ENCODE data around the gene CDC42SE2. TPM values are rescaled to one million over a fixed set of nuclear protein-coding genes. Genes with fewer than 3 reads are reported as not detected.
"Not testable (repeated sequence)": the region's sequence is repeated elsewhere in the genome, so short reads cannot be mapped to it uniquely, and the experiment has no call there.

CDC42SE2 gene
- polyA plus RNA-seq, 3 donors = 34.4 to 135 (median 92.6) TPM

GRCh38 chr5:131277447-131277846, 13.6 kb downstream of the CDC42SE2 start:
- no peaks in the 10 kb centered on the region for H3K27me3 ChIP-seq (ENCODE audit: control insufficient read depth in 2 of 2, insufficient read depth in 2 of 2, low read length in 2 of 2)
- H3K9ac ChIP-seq (ENCODE audit: insufficient read depth, low read length, poor library complexity, severe bottlenecking) = no peak overlapping the region
- H3K27ac Mint-ChIP-seq = peak overlapping the region in 6 of 7 donors; percentile 11 to 87 (median 62)
- no peaks in the 10 kb centered on the region for H3K9me3 ChIP-seq (replicated peaks in 1 of 2; ENCODE audit: control insufficient read depth in 1 of 2, insufficient read depth in 1 of 2, low read length in 2 of 2)
- H3K4me2 ChIP-seq (replicated peaks; ENCODE audit: extremely low read depth, low read length, poor library complexity, severe bottlenecking) = no peak overlapping the region
- peaks cover 0 to 4% (median 0%) of the 10 kb centered on the region in 3 donors for H3K27me3 Mint-ChIP-seq (ENCODE audit: low read depth in 3 of 3)
- H3K79me2 ChIP-seq (ENCODE audit: insufficient read depth, low read length) = peaks cover 99% of the 10 kb centered on the region
- H3K4me1 ChIP-seq (ENCODE audit: control insufficient read depth in 1 of 2, insufficient read depth in 2 of 2, low read length in 2 of 2) = peaks cover 28 to 49% of the 10 kb centered on the region in 2 donors
- no peak for DNase-seq
- peaks cover 0 to 3% (median 0%) of the 10 kb centered on the region in 7 donors for H3K9me3 Mint-ChIP-seq
- peaks cover under 1 to 8% of the 10 kb centered on the region in 2 donors for H3K36me3 Mint-ChIP-seq
- no peak overlapping the region for H3K4me3 ChIP-seq (replicated peaks in 1 of 3; ENCODE audit: low read depth in 2 of 3, low read length in 3 of 3)
- TF ChIP-seq CTCF (IDR thresholded peaks at IDR 0.05) = no peak
- peaks cover 59% of the 10 kb centered on the region for H3K4me1 Mint-ChIP-seq
- H4K20me1 ChIP-seq (ENCODE audit: insufficient read depth, low read length) = peaks cover 97% of the 10 kb centered on the region
- H3K27ac ChIP-seq (ENCODE audit: low read depth in 1 of 2, low read length in 2 of 2) = peak overlapping the region in 1 of 2 donors; percentile 57
- H3K36me3 ChIP-seq (replicated peaks in 1 of 2; ENCODE audit: control insufficient read depth in 1 of 2, insufficient read depth in 2 of 2, low read length in 2 of 2) = no peaks in the 10 kb centered on the region
- no peak overlapping the region for H3K4me3 Mint-ChIP-seq
- intact Hi-C loops (cut with micrococcal nuclease) = loop anchor here (5.0 to 10.0 kb wide), 3 partner anchors 53 to 107 kb away; no protein-coding TSS in a partner anchor
- no peak overlapping the region for H2AFZ ChIP-seq (ENCODE audit: insufficient read depth, low read depth, low read length, poor library complexity, severe bottlenecking)

- intact Hi-C loops (cut with micrococcal nuclease) = loop anchor here (5.0 to 10.0 kb wide), 3 partner anchors 53 to 107 kb away; no protein-coding TSS in a partner anchor
- Histone ChIP-seq H4K20me1 (ENCODE audit: insufficient read depth, low read length) (peaks cover 96% of the 10 kb centered on the region), H3K27ac (ENCODE audit: low read depth in 1 of 2, low read length in 2 of 2) (peak overlapping the region; percentile 4 to 57), H3K79me2 (ENCODE audit: insufficient read depth, low read length) (peaks cover 99% of the 10 kb centered on the region), H3K9me3 (replicated peaks in 1 of 2; ENCODE audit: control insufficient read depth in 1 of 2, insufficient read depth in 1 of 2, low read length in 2 of 2) (no peaks in the 10 kb centered on the region), H3K4me2 (replicated peaks; ENCODE audit: extremely low read depth, low read length, poor library complexity, severe bottlenecking) (no peak overlapping the region), H3K27me3 (ENCODE audit: control insufficient read depth in 2 of 2, insufficient read depth in 2 of 2, low read length in 2 of 2) (no peaks in the 10 kb centered on the region), H2AFZ (ENCODE audit: insufficient read depth, low read depth, low read length, poor library complexity, severe bottlenecking) (no peak overlapping the region), H3K4me3 (replicated peaks in 1 of 3; ENCODE audit: low read depth in 2 of 3, low read length in 3 of 3) (no peak overlapping the region), H3K4me1 (ENCODE audit: control insufficient read depth in 1 of 2, insufficient read depth in 2 of 2, low read length in 2 of 2) (peaks cover 22 to 46% of the 10 kb centered on the region in 2 donors), H3K36me3 (replicated peaks in 1 of 2; ENCODE audit: control insufficient read depth in 1 of 2, insufficient read depth in 2 of 2, low read length in 2 of 2) (no peaks in the 10 kb centered on the region), H3K9ac (ENCODE audit: insufficient read depth, low read length, poor library complexity, severe bottlenecking) (no peak overlapping the region)
- peaks cover 0 to 3% (median 0%) of the 10 kb centered on the region in 7 donors for H3K9me3 Mint-ChIP-seq
- H3K4me3 Mint-ChIP-seq = no peak overlapping the region
- H3K27me3 Mint-ChIP-seq (ENCODE audit: low read depth in 3 of 3) = peaks cover 0 to 4% (median 0%) of the 10 kb centered on the region in 3 donors
- peak overlapping the region; percentile 57 to 87 (median 69) for H3K27ac Mint-ChIP-seq
- peaks cover under 1 to 8% of the 10 kb centered on the region in 2 donors for H3K36me3 Mint-ChIP-seq
- no peak for TF ChIP-seq CTCF (IDR thresholded peaks at IDR 0.05)
- WGBS (ENCODE audit: insufficient coverage) = no CpG with 5 or more reads among the region's 5 CpGs
- DNase-seq = no peak
- H3K4me1 Mint-ChIP-seq = peaks cover 56% of the 10 kb centered on the region
Observed at GRCh38 chr5:131277875-131278740, 14.3 kb downstream of the CDC42SE2 start.

- Histone ChIP-seq H3K79me2 (ENCODE audit: insufficient read depth, low read length) (peaks cover 99% of the 10 kb centered on the region), H3K27ac (ENCODE audit: low read depth in 1 of 2, low read length in 2 of 2) (peak overlapping the region in 1 of 2 donors; percentile 25), H4K20me1 (ENCODE audit: insufficient read depth, low read length) (peaks cover 98% of the 10 kb centered on the region), H3K4me1 (ENCODE audit: control insufficient read depth in 1 of 2, insufficient read depth in 2 of 2, low read length in 2 of 2) (peaks cover 22 to 46% of the 10 kb centered on the region in 2 donors)
- H2AFZ ChIP-seq (ENCODE audit: insufficient read depth, low read depth, low read length, poor library complexity, severe bottlenecking); H3K36me3 ChIP-seq (replicated peaks in 1 of 2; ENCODE audit: control insufficient read depth in 1 of 2, insufficient read depth in 2 of 2, low read length in 2 of 2); DNase-seq; H3K9me3 Mint-ChIP-seq; H3K4me3 ChIP-seq (replicated peaks in 1 of 3; ENCODE audit: low read depth in 2 of 3, low read length in 3 of 3); H3K27me3 Mint-ChIP-seq (ENCODE audit: low read depth in 3 of 3); H3K9ac ChIP-seq (ENCODE audit: insufficient read depth, low read length, poor library complexity, severe bottlenecking); H3K4me3 Mint-ChIP-seq; H3K27me3 ChIP-seq (ENCODE audit: control insufficient read depth in 2 of 2, insufficient read depth in 2 of 2, low read length in 2 of 2); H3K4me2 ChIP-seq (replicated peaks; ENCODE audit: extremely low read depth, low read length, poor library complexity, severe bottlenecking); H3K9me3 ChIP-seq (replicated peaks in 1 of 2; ENCODE audit: control insufficient read depth in 1 of 2, insufficient read depth in 1 of 2, low read length in 2 of 2); H3K36me3 Mint-ChIP-seq: not testable (repeated sequence)
- Mint-ChIP-seq H3K27ac (peak overlapping the region; percentile 57 to 86 (median 68)), H3K4me1 (peaks cover 61% of the 10 kb centered on the region)
- intact Hi-C loops (cut with micrococcal nuclease) = loop anchor here (5.0 to 10.0 kb wide), 3 partner anchors 54 to 106 kb away; no protein-coding TSS in a partner anchor
- 82% methylated on average over 2 of the region's 6 CpGs for WGBS (ENCODE audit: insufficient coverage)
Observed at GRCh38 chr5:131278741-131279124, 14.9 kb downstream of the CDC42SE2 start.
